Stimulated activated CD8-positive, alpha-beta memory T cell treated with anti-CD3 and anti-CD28 coated beads, Interleukin-7, amount 100 ng/mL, for 1 hour (primary cell): ENCODE data around the gene TAP2.
"Not testable (repeated sequence)": the region's sequence is repeated elsewhere in the genome, so short reads cannot be mapped to it uniquely, and the experiment has no call there.

Experiments
- DNase-seq, 2 donors: peaks; one replicate each; pipeline ENCODE4 v3.0.0-alpha.2; 2020; ENCODE audit warnings: low read depth in 2 of 2

The TAP2 gene

DNA sequence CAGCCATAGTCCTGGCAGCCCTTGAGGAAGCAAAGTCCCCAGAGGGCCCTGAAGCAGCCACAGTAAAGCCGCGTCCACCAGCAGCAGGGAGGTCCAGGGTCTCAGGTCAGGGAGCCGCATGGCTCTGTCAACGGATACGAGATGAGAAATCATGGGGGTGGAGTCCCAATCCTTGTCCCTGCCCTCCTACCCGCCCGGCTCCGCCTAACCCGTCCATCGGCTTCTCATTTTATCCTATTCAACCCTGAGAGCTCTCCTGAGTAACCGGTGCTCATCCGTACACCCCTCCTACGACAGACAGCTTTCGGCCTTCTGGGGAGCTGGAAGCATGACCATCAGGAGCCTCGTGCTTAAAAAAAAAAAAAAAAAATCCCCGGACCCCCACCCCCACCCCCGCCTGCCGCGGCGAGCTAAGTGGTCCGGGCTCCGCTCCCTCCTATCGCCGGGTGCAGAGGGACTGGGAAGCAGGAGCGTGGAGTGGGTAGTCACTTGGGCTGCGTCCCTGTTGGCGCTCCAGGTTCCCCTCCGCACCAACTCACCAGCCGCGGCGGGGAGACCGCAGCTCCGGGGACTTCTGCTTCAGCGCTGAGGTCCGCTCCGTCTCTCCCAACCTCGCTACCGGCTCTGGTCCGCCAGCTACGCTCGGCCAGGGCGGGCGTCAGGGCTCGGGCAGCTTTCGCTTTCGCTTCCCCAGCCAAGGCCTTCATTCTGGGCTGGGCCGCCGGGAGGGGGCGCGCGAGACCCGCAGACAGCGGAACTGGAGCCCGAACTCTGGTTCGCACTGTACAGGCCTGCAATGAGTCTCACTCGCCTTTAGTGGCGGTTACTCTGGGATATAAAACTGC is at the start of gene TAP2:
TSS of gene TAP2 (minus strand) at position 626 of the 845 bp plus-strand sequence. CDS start at position 120, 506 bp downstream.
- DNase-seq = peak; percentile 95 to 98

DNA sequence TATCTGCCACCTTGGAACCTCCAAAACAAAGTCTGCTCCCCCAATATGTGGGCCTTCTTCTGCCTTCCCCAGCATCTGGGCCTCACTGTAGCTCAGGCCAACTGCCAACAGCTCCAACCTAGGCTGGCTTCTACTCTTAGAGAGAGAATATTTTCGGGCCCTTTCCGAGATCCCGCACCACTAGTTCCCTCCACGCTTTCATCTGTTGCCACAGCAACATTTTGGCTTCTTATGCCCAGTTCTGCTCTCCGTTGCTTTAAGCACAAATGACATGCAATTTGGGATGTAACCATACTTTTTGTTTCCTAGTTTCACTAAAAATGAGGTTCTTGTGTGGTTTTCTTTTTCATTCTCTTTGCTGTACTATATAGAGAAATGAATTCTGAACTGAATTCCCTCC is 49.1 kb upstream of the TAP2 start:
- DNase-seq = no peak

- DNase-seq = no peak
Observed at GRCh38 chr6:32886681-32887383, 48.3 kb upstream of the TAP2 start.

GRCh38 chr6:32885698-32886286 is 47.3 kb upstream of the TAP2 start:
- DNase-seq = no peak

- no peak for DNase-seq
Observed at GRCh38 chr6:32883789-32884188, 45.2 kb upstream of the TAP2 start.

DNA sequence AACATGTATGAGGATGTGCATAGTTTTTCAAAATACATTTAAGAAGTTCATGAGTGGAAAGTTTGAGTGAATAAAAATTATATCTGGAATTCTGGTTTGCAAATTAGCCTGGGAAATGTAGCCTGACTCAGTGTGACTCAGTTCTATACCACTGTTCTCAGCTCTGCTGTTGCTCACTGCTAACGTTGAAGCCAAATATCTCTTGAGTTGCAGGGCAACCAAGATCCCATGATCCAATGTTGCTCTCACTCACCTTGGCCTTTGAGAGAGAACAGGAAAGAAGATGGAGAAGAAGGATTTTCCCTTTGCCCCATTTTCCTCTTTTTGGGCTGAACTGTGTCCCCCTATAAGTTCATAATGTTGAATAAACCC is 44.3 kb upstream of the TAP2 start:
- no peak for DNase-seq

DNA sequence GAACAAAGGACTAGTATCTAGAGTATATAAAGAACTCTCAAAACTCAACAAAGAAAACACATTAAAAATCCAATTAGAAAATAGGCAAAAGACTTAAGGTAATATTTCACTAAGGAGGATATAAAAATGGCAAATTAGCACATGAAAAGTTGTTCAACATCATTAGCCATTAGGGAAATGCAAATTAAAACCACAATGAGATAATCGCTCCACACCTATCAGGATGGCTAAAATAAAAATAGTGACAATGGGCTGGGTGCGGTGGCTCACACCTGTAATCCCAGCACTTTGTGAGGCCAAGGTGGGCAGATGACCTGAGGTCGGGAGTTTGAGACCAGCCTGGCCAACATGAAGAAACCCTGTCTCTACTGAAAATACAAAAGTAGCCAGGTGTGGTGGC is 42.4 kb upstream of the TAP2 start:
- DNase-seq = not testable (repeated sequence)

- DNase-seq = no peak
Observed at GRCh38 chr6:32879691-32880090, 41.2 kb upstream of the TAP2 start.

DNA sequence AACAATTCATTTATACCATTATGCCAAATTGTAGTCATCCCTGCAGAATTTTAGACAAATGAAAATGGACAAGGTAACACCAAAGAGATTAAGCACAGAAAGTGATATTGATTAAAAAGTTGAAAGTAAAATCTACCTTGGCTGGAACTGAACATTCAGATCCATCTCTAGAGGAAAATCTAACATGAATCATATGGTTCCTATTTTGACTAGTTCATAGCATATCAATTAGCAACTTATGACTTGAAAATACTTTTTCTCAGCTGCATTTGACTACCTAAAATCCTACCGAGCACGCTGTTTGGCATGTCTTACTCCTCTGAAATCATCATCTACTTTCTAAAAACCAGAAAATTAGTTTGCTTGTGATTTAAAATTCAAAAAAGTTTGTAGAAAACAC is 38.1 kb upstream of the TAP2 start:
- DNase-seq = no peak

DNA sequence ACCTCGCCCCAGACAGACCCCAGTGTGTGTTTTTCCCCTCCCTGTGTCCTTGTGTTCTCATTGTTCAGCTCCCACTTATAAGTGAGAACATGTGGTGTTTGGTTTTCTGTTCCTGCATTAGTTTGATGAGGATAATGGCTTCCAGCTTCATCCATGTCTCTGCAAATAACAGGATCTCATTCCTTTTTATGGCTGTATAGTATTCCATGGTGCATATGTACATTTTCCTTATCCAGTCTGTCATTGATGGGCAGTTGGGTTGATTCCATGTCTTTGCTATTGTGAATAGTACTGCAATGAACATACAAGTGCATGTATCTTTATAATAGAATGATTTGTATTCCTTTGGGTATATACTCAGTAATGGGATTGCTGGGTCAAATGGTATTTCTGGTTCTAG is 35.4 kb upstream of the TAP2 start:
- DNase-seq = not testable (repeated sequence)

DNA sequence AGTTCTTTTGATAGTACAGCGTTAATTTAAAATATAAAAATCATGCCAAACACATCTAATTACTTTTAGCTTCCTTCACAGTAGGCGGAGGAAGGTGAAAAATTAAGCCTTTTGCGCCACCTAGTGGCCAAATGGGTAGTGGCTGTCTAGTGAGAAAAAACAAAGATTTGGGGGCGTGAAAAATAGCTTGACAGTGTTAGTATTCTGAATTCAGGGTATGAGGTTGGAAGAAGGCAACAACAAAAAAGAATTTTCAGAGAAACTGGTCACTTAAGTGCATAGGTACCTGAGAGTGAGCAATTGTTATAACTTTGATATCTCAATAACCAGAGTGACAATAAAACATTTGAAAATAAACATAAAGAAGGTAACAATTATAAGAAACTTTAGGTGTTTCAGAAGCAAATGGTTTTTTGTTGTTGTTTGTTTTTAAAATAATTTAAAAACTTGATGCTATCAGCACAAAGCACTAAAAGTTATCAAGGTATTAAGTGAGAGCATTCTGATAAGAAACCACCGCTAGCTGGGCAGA is 29.8 kb upstream of the TAP2 start:
- DNase-seq = peak; percentile 77 to 84

- no peak for DNase-seq
Observed at GRCh38 chr6:32867554-32868256, 29.2 kb upstream of the TAP2 start.

- no peak for DNase-seq
Observed at GRCh38 chr6:32867022-32867477, 28.5 kb upstream of the TAP2 start.

GRCh38 chr6:32865724-32866443 is 27.3 kb upstream of the TAP2 start:
- DNase-seq = no peak

- no peak for DNase-seq
Observed at GRCh38 chr6:32862725-32863124, 24.2 kb upstream of the TAP2 start.

DNA sequence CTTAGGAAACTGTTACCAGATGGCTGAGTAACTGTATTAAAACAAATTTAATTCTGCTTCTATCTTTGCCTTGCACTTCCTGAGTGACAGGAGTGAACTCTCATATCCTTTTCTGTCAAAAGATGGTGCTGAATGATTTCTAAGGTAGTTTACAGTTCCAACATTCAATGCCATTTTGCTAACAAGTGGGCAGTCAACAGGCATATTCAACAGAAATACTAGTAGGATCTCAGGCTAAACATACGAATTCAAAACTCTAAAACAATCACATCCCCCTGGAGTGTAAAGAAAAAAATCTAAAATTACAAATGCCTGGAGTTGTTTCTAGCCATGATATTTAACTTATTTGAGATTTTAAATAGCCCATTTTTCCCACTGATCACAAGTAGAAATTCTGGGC is 22.1 kb upstream of the TAP2 start:
- DNase-seq = no peak

- no peak for DNase-seq
Observed at GRCh38 chr6:32858194-32858593, 19.7 kb upstream of the TAP2 start.

GRCh38 chr6:32857156-32857891 is 18.8 kb upstream of the TAP2 start:
- no peak for DNase-seq

DNA sequence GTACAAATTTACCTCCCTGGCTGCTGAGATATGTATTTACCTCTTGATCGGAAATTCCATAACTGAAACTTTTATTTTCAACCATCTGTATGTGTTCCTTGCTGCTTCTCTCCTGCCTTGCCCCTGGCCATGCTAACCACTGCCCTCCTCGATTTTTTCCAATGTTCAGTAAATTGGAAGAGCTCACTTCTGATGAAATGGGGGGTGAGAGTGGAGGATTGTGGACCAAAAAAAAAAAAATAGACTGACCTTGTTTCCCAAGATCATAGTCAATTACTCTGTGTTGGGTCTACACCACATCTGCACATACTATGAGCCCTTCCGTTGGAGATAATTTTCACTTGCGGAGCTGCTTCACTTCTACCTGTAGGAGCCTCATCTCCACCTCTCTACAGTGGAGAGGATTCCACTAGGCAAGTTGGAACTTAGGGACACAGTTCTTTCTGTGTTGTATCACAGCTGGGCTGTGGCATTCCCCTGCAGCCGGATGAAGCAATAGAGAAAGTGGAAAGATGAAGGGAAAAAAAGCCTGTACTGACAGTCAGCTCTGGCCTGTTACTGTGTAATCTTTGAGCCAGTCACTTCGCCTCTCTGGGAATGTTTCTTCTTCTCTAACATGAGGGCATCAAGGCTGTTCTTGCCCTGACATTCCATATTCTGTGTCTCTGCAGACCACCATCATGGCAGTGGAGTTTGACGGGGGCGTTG is 17.1 kb upstream of the TAP2 start:
- no peak for DNase-seq
